ENCODE results near the gene MEGF6. TPM values are rescaled to one million over a fixed set of nuclear protein-coding genes. Genes with fewer than 3 reads are reported as not detected.

Gene MEGF6
- total and polyA plus RNA-seq, 9 of the 15 experiments (the other 6 are each of a cell fraction or from before 2014, with no cell fraction given), result 0.03 to 1.7 (median 0.24) TPM; not detected in 3

DNA sequence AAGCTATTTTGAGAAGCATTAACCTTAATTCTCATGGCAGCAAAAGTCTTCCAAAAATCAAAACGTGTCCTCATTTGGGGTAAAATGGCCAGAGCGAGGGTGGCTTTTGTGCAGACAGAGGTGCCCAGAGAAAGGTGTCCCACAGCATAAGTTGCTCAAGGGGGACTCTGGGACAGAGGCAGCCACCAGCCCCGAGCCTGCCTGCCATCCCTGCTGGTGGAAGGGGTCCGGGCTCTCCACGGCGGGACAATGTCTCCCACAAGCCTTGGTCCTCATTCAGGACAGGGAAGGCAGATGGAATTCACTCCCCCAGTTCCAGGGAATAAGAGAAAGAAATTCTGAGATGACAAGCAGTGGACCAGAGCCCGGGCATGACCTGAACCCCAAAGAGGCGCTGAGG lies 169.4 kb downstream of the MEGF6 start (continued):
- TF ChIP-seq, protein P1, sequence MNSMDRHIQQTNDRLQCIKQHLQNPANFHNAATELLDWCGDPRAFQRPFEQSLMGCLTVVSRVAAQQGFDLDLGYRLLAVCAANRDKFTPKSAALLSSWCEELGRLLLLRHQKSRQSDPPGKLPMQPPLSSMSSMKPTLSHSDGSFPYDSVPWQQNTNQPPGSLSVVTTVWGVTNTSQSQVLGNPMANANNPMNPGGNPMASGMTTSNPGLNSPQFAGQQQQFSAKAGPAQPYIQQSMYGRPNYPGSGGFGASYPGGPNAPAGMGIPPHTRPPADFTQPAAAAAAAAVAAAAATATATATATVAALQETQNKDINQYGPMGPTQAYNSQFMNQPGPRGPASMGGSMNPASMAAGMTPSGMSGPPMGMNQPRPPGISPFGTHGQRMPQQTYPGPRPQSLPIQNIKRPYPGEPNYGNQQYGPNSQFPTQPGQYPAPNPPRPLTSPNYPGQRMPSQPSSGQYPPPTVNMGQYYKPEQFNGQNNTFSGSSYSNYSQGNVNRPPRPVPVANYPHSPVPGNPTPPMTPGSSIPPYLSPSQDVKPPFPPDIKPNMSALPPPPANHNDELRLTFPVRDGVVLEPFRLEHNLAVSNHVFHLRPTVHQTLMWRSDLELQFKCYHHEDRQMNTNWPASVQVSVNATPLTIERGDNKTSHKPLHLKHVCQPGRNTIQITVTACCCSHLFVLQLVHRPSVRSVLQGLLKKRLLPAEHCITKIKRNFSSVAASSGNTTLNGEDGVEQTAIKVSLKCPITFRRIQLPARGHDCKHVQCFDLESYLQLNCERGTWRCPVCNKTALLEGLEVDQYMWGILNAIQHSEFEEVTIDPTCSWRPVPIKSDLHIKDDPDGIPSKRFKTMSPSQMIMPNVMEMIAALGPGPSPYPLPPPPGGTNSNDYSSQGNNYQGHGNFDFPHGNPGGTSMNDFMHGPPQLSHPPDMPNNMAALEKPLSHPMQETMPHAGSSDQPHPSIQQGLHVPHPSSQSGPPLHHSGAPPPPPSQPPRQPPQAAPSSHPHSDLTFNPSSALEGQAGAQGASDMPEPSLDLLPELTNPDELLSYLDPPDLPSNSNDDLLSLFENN (IDR thresholded peaks at IDR 0.05; ENCODE audit: low read depth in 2 of 2, low read length in 2 of 2), result no peak
- TF ChIP-seq, protein P2, sequence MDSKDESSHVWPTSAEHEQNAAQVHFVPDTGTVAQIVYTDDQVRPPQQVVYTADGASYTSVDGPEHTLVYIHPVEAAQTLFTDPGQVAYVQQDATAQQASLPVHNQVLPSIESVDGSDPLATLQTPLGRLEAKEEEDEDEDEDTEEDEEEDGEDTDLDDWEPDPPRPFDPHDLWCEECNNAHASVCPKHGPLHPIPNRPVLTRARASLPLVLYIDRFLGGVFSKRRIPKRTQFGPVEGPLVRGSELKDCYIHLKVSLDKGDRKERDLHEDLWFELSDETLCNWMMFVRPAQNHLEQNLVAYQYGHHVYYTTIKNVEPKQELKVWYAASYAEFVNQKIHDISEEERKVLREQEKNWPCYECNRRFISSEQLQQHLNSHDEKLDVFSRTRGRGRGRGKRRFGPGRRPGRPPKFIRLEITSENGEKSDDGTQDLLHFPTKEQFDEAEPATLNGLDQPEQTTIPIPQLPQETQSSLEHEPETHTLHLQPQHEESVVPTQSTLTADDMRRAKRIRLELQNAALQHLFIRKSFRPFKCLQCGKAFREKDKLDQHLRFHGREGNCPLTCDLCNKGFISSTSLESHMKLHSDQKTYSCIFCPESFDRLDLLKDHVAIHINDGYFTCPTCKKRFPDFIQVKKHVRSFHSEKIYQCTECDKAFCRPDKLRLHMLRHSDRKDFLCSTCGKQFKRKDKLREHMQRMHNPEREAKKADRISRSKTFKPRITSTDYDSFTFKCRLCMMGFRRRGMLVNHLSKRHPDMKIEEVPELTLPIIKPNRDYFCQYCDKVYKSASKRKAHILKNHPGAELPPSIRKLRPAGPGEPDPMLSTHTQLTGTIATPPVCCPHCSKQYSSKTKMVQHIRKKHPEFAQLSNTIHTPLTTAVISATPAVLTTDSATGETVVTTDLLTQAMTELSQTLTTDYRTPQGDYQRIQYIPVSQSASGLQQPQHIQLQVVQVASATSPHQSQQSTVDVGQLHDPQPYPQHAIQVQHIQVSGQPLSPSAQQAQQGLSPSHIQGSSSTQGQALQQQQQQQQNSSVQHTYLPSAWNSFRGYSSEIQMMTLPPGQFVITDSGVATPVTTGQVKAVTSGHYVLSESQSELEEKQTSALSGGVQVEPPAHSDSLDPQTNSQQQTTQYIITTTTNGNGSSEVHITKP (IDR thresholded peaks at IDR 0.05; ENCODE audit: partially characterized antibody), result no peak
- TF ChIP-seq ZNF316 (IDR thresholded peaks at IDR 0.05) (no peak), SRSF3 (IDR thresholded peaks at IDR 0.05; ENCODE audit: insufficient read depth, low read length) (no peak), DACH1 (IDR thresholded peaks at IDR 0.05; ENCODE audit: partially characterized antibody) (no peak), HCFC1 (IDR thresholded peaks at IDR 0.05; ENCODE audit: low read depth, low read length) (no peak), POLR2B (IDR thresholded peaks at IDR 0.05; ENCODE audit: low read depth, partially characterized antibody) (no peak), NR3C1 (CRISPR knock-in tag; IDR thresholded peaks at IDR 0.05) (no peak), ZNF445 (CRISPR knock-in tag; IDR thresholded peaks at IDR 0.05; ENCODE audit: low read depth) (no peak), STAG1 (CRISPR knock-in tag; IDR thresholded peaks at IDR 0.05; ENCODE audit: borderline replicate concordance) (no peak)
- TF ChIP-seq, protein P3, sequence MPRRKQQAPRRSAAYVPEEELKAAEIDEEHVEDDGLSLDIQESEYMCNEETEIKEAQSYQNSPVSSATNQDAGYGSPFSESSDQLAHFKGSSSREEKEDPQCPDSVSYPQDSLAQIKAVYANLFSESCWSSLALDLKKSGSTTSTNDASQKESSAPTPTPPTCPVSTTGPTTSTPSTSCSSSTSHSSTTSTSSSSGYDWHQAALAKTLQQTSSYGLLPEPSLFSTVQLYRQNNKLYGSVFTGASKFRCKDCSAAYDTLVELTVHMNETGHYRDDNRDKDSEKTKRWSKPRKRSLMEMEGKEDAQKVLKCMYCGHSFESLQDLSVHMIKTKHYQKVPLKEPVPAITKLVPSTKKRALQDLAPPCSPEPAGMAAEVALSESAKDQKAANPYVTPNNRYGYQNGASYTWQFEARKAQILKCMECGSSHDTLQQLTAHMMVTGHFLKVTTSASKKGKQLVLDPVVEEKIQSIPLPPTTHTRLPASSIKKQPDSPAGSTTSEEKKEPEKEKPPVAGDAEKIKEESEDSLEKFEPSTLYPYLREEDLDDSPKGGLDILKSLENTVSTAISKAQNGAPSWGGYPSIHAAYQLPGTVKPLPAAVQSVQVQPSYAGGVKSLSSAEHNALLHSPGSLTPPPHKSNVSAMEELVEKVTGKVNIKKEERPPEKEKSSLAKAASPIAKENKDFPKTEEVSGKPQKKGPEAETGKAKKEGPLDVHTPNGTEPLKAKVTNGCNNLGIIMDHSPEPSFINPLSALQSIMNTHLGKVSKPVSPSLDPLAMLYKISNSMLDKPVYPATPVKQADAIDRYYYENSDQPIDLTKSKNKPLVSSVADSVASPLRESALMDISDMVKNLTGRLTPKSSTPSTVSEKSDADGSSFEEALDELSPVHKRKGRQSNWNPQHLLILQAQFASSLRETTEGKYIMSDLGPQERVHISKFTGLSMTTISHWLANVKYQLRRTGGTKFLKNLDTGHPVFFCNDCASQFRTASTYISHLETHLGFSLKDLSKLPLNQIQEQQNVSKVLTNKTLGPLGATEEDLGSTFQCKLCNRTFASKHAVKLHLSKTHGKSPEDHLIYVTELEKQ (CRISPR knock-in tag; IDR thresholded peaks at IDR 0.05), result no peak

Data from K562 (cell line).